MM.1S (cell line): ENCODE results near the gene DIPK1C.

Experiments used
- CTCF ChIP-seq: fragments of 300-600 bp; sonication (generic); IDR thresholded peaks from 2 replicates; pipeline ENCODE4 v1.5.1; 2016; ENCODE audit warnings: antibody characterized with exemption, low read length, mixed read lengths
- EZH2 ChIP-seq: fragments of 300-600 bp; sonication (generic); optimal IDR thresholded peaks from 2 replicates; pipeline ENCODE3; 2017; ENCODE audit warnings: low read depth, mild to moderate bottlenecking, antibody characterized with exemption, low read length, mixed read lengths
- EZH2phosphoT487 ChIP-seq: fragments of 300-600 bp; sonication (generic); IDR thresholded peaks from 2 replicates; pipeline ENCODE4 v1.6.1; 2018; ENCODE audit warnings: antibody characterized with exemption, low read length

- TF ChIP-seq CTCF (no peak), EZH2phosphoT487 (no peak), EZH2 (no peak)
These were observed 2.8 kb downstream of the DIPK1C start for GRCh38 chr18:74454279-74454751.
